H1 (cell line): ENCODE results near the gene PIP5K1B. TPM values are rescaled to one million over a fixed set of nuclear protein-coding genes. Genes with fewer than 3 reads are reported as not detected.

Source experiments
- CTCF ChIA-PET: fragments of 300-600 bp; sonication (Branson Sonifier 250); formaldehyde crosslinking; loops from one replicate; lab custom pipeline; 2021; ENCODE audit not compliant: partially characterized antibody; lab: Charles Lee
- POLR2A ChIA-PET: fragments of 300-600 bp; sonication (Branson Sonifier 250); formaldehyde crosslinking; loops from one replicate; lab custom pipeline; 2021; ENCODE audit warnings: inconsistent platforms; ENCODE audit not compliant: partially characterized antibody; lab: Charles Lee
- DNase-seq, 2 experiments: peaks; one replicate each; pipeline versions ENCODE4 v3.0.0 to v3.0.0-alpha.2; 2010 to 2022; ENCODE audit warnings: low spot score in 2 of 2, low read depth in 1 of 2, mixed read lengths in 1 of 2
- FAIRE-seq: peaks from 2 replicates; lab custom pipeline; 2011; peaks lifted over from hg19 to GRCh38; lab: Jason Lieb, UNC
- H2AFZ ChIP-seq: 2 replicates; pipeline ENCODE4 v1.8.1; 2012; ENCODE audit warnings: low read length, inconsistent platforms
- H2AK5ac ChIP-seq: 2 replicates; pipeline ENCODE4 v1.6.1; 2013; ENCODE audit warnings: low read depth, low read length
- H2BK120ac ChIP-seq: replicated peaks from 2 replicates; pipeline ENCODE3; 2013; ENCODE audit warnings: low read depth, low read length, inconsistent platforms
- H2BK12ac ChIP-seq: 2 replicates; pipeline ENCODE4 v1.6.1; 2013; ENCODE audit warnings: low read depth, low read length
- H2BK15ac ChIP-seq: 2 replicates; pipeline ENCODE4 v1.6.1; 2013; ENCODE audit warnings: low read length
- H2BK20ac ChIP-seq: 2 replicates; pipeline ENCODE4 v1.6.1; 2013; ENCODE audit warnings: low read length
- H2BK5ac ChIP-seq: 2 replicates; pipeline ENCODE4 v1.6.1; 2013; ENCODE audit warnings: low read depth, low read length
- H3K14ac ChIP-seq: 2 replicates; pipeline ENCODE4 v1.6.1; 2013; ENCODE audit warnings: inconsistent platforms; ENCODE audit not compliant: insufficient read length
- H3K18ac ChIP-seq: 2 replicates; pipeline ENCODE4 v1.6.1; 2013; ENCODE audit warnings: low read length; ENCODE audit errors: extremely low read depth
- H3K23ac ChIP-seq: 2 replicates; pipeline ENCODE4 v1.6.1; 2013; ENCODE audit warnings: inconsistent platforms; ENCODE audit not compliant: insufficient read length
- H3K23me2 ChIP-seq: 2 replicates; pipeline ENCODE4 v1.6.1; 2013; ENCODE audit warnings: low read depth, low read length
- H3K27ac ChIP-seq: 2 replicates; pipeline ENCODE4 v1.6.1; 2011; ENCODE audit warnings: low read depth, low read length, inconsistent platforms
- H3K27me3 ChIP-seq, 4 experiments: replicated peaks in 1 of 4; 1 replicate in 1 of 4; 2 replicates in 3 of 4; pipeline versions ENCODE4 v1.6.1 to v1.8.1; 2011 to 2013; ENCODE audit warnings: low read length in 3 of 4, mild to moderate bottlenecking in 3 of 4, inconsistent platforms in 2 of 4, mixed read lengths in 2 of 4, moderate library complexity in 1 of 4; ENCODE audit not compliant: control insufficient read depth in 3 of 4, insufficient read depth in 3 of 4; ENCODE audit errors: extremely low read depth in 1 of 4
- H3K36me3 ChIP-seq, 4 experiments: 2 replicates each; pipeline versions ENCODE4 v1.6.1 to v1.8.1; 2011 to 2013; ENCODE audit warnings: mild to moderate bottlenecking in 4 of 4, low read length in 3 of 4, moderate library complexity in 2 of 4, control low read depth in 1 of 4, inconsistent platforms in 1 of 4; ENCODE audit not compliant: insufficient read depth in 4 of 4, control insufficient read depth in 2 of 4
- H3K4ac ChIP-seq: replicated peaks from 2 replicates; pipeline ENCODE3; 2013; ENCODE audit warnings: low read length, low read depth, mixed read lengths, inconsistent platforms; ENCODE audit not compliant: insufficient read length
- H3K4me1 ChIP-seq, 4 experiments: replicated peaks in 1 of 4; 1 replicate in 1 of 4; 2 replicates in 3 of 4; pipeline versions ENCODE4 v1.6.1 to v1.8.1; 2011 to 2013; ENCODE audit warnings: low read length in 3 of 4, inconsistent platforms in 2 of 4, mixed read lengths in 1 of 4; ENCODE audit not compliant: insufficient read depth in 4 of 4, control insufficient read depth in 3 of 4
- H3K4me2 ChIP-seq, 2 experiments: 2 replicates each; pipeline versions ENCODE4 v1.6.1 to v1.8.1; 2011 to 2013; ENCODE audit warnings: low read depth in 2 of 2, low read length in 2 of 2, control low read depth in 1 of 2, inconsistent platforms in 1 of 2, mild to moderate bottlenecking in 1 of 2; ENCODE audit not compliant: insufficient read depth in 1 of 2
- H3K4me3 ChIP-seq, 4 experiments: fragments of 200-600, 300-600 bp in 1 of 4; sonication (generic), shearing (Covaris generic), sonication (Bioruptor Twin) in 1 of 4; 2 replicates each; pipeline versions ENCODE4 v1.5.1 to v1.8.1; 2011 to 2016; ENCODE audit warnings: low read length in 4 of 4, low read depth in 3 of 4, control low read depth in 2 of 4, inconsistent platforms in 2 of 4, mild to moderate bottlenecking in 2 of 4, mixed read lengths in 1 of 4, moderate library complexity in 1 of 4; ENCODE audit not compliant: insufficient read depth in 2 of 4; ENCODE audit errors: extremely low read depth in 1 of 4
- H3K56ac ChIP-seq: replicated peaks from 2 replicates; pipeline ENCODE3; 2013; ENCODE audit warnings: low read depth, mild to moderate bottlenecking, mixed read lengths, low read length, inconsistent platforms; ENCODE audit not compliant: insufficient read length
- H3K79me1 ChIP-seq: 2 replicates; pipeline ENCODE4 v1.6.1; 2013; ENCODE audit warnings: low read depth, low read length, control low read depth
- H3K79me2 ChIP-seq, 2 experiments: 2 replicates each; pipeline versions ENCODE4 v1.6.1 to v1.8.1; 2012 to 2013; ENCODE audit warnings: low read length in 2 of 2, mild to moderate bottlenecking in 2 of 2, inconsistent platforms in 1 of 2; ENCODE audit not compliant: insufficient read depth in 2 of 2, control insufficient read depth in 1 of 2
- H3K9ac ChIP-seq, 4 experiments: replicated peaks in 1 of 4; 1 replicate in 1 of 4; 2 replicates in 3 of 4; pipeline versions ENCODE4 v1.6.1 to v1.8.1; 2011 to 2013; ENCODE audit warnings: low read depth in 3 of 4, low read length in 3 of 4, control low read depth in 2 of 4, mild to moderate bottlenecking in 2 of 4, moderate library complexity in 2 of 4, inconsistent platforms in 1 of 4; ENCODE audit errors: extremely low read depth in 1 of 4
- H3K9me3 ChIP-seq, 2 experiments: 2 replicates each; pipeline versions ENCODE4 v1.6.1 to v1.8.1; 2012 to 2013; ENCODE audit warnings: mild to moderate bottlenecking in 2 of 2, moderate library complexity in 2 of 2, control low read depth in 1 of 2, inconsistent platforms in 1 of 2, low read depth in 1 of 2, low read length in 1 of 2, mixed read lengths in 1 of 2; ENCODE audit not compliant: insufficient read depth in 2 of 2
- H4K20me1 ChIP-seq, 2 experiments: replicated peaks in 1 of 2; 2 replicates each; pipeline versions ENCODE3 to v1.8.1; 2011 to 2013; ENCODE audit warnings: inconsistent platforms in 2 of 2, low read length in 2 of 2, mild to moderate bottlenecking in 1 of 2; ENCODE audit not compliant: insufficient read depth in 2 of 2, control insufficient read depth in 1 of 2
- H4K5ac ChIP-seq: 2 replicates; pipeline ENCODE4 v1.6.1; 2013; ENCODE audit warnings: low read length, low read depth, mixed read lengths, inconsistent platforms; ENCODE audit not compliant: insufficient read length
- H4K8ac ChIP-seq: 2 replicates; pipeline ENCODE4 v1.8.0; 2013; ENCODE audit warnings: mild to moderate bottlenecking, moderate library complexity, low read length, inconsistent platforms; ENCODE audit not compliant: insufficient read depth; ENCODE audit errors: extremely low read depth
- H4K91ac ChIP-seq: replicated peaks from 2 replicates; pipeline ENCODE3; 2013; ENCODE audit warnings: low read length, mixed read lengths, inconsistent platforms; ENCODE audit not compliant: insufficient read length
- GABPA ChIP-seq: IDR thresholded peaks from 2 replicates; pipeline ENCODE4 v1.6.1; 2011; ENCODE audit warnings: mild to moderate bottlenecking, low read length, moderate library complexity, borderline replicate concordance; ENCODE audit not compliant: insufficient read depth
- TCF12 ChIP-seq: IDR thresholded peaks from 2 replicates; pipeline ENCODE4 v1.6.1; 2011; ENCODE audit warnings: low read depth, mild to moderate bottlenecking, low read length
- TEAD4 ChIP-seq: IDR thresholded peaks from 2 replicates; pipeline ENCODE4 v1.6.1; 2012; ENCODE audit warnings: low read depth, low read length, inconsistent platforms, mixed read lengths
- WGBS, 2 experiments: shearing (Covaris generic) in 1 of 2; methylation state at CpG; one replicate each; pipeline versions ENCODE4 v1.1.6 to v1.1.7; 2013 to 2015; ENCODE audit warnings: low lambda C conversion rate in 2 of 2, mixed read lengths in 2 of 2, inconsistent platforms in 1 of 2, low coverage in 1 of 2, missing lambda C conversion rate in 1 of 2; ENCODE audit not compliant: insufficient replicate concordance in 2 of 2, insufficient coverage in 1 of 2, insufficient read length in 1 of 2; ENCODE audit errors: extremely low coverage in 1 of 2, missing lambda C conversion rate in 1 of 2; 5-methylcytosine and 5-hydroxymethylcytosine counted together
- polyA plus RNA-seq, 7 experiments: library from polyadenylated mRNA; depleted of rRNA in 3 of 7; stranded (reverse) in 5 of 7; unstranded in 2 of 7; fragments of >200 nt in 5 of 7; fragments of 200-250 nt in 2 of 7; gene quantifications; 1 replicate in 5 of 7; 2 replicates in 1 of 7; 4 replicates in 1 of 7; pipeline versions ENCODE4 v1.2.1 to v1.2.3, GENCODE V29; 2011 to 2013; ENCODE audit warnings: missing spikeins in 2 of 7, mixed read lengths in 2 of 7
- total RNA-seq: library from RNA; stranded (reverse); fragmentation: NEBNext Ultra II Directional; extraction: Animal tissue kit (Norgen Biotek cat#: 25700); gene quantifications from 2 replicates; pipeline ENCODE4 v1.2.1, GENCODE V29; 2021

The PIP5K1B gene
- total and polyA plus RNA-seq, 2 of the 8 experiments (the other 6 are each of a cell fraction or from before 2014, with no cell fraction given) = 4.7 to 7.7 TPM

DNA sequence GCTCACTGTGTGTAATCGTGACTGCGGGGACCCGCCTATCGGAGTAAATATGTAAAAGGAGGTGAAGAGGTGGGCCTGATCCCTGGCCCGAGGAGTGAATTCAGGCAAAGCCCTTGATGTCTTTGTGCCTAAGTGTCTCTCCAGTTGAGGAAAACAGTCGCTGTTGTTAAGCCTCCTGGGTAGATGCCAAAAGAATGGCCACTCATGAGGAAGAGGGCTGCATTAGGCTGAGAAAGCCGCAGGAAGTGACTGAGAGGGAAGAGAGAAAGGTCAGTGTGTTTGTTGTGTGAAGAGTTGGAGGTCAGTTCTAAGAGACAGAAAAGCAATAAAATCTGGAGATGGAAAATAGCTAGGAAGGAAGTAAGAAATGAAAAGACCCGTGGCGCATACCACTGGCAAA lies 35.8 kb upstream of the PIP5K1B start:
- Histone ChIP-seq H3K56ac (no peak overlapping the region), H2BK15ac (0 out of 2 replicates have a peak overlapping the region, but pooled peaks have one; percentile 3), H4K20me1 (no peaks in the 10 kb centered on the region), H3K14ac (no peak overlapping the region), H3K27me3 (no peaks in the 10 kb centered on the region), H4K91ac (no peak overlapping the region), H3K4me1 (peaks cover 0 to 18% (median 6%) of the 10 kb centered on the region in 4 experiments), H3K9me3 (no peaks in the 10 kb centered on the region), H3K4me3 (no peak overlapping the region), H2BK120ac (no peak overlapping the region), H2AK5ac (no peak overlapping the region), H3K4ac (no peak overlapping the region), H3K27ac (no peak overlapping the region), H3K79me2 (no peaks in the 10 kb centered on the region), H3K23me2 (no peaks in the 10 kb centered on the region), H4K8ac (no peak overlapping the region), H2AFZ (0 out of 2 replicates have a peak overlapping the region, but pooled peaks have one; percentile 7), H3K18ac (no peak overlapping the region), H2BK20ac (peak overlapping the region; percentile 73; the same call in 1 of the 2 replicates), H2BK5ac (no peak overlapping the region), H2BK12ac (no peak overlapping the region), H3K79me1 (no peaks in the 10 kb centered on the region), H3K4me2 (no peak overlapping the region; a peak in 1 of 4 replicates), H3K36me3 (no peaks in the 10 kb centered on the region; a peak in 1 of 8 replicates), H4K5ac (no peak overlapping the region), H3K9ac (no peak overlapping the region), H3K23ac (no peak overlapping the region)
- no peak for TF ChIP-seq GABPA
- no peak for TF ChIP-seq TEAD4
- TF ChIP-seq TCF12 = no peak
- ChIA-PET POLR2A (no interaction called here), CTCF (interaction anchor here (0.7 to 1.0 kb wide), 4 partner anchors 17 to 102 kb away, joined by 3 read pairs; no protein-coding TSS in a partner anchor)
- 81% methylated on average over 9 of the region's 9 CpGs; no CpG with 5 or more reads in 1 of the 2 experiments for WGBS, 2 experiments
- FAIRE-seq = peak; percentile 65
- no peak for DNase-seq
